CD4-positive, alpha-beta T cell treated with Interleukin-15 for 4 hours (primary cell): ENCODE measurements around the gene ZC3H4.
"Not testable (repeated sequence)": the region's sequence is repeated elsewhere in the genome, so short reads cannot be mapped to it uniquely, and the experiment has no call there.

Source experiments
- DNase-seq: peaks from one replicate; pipeline ENCODE4 v3.0.0-alpha.2; 2020; ENCODE audit warnings: low spot score

The ZC3H4 gene

DNA sequence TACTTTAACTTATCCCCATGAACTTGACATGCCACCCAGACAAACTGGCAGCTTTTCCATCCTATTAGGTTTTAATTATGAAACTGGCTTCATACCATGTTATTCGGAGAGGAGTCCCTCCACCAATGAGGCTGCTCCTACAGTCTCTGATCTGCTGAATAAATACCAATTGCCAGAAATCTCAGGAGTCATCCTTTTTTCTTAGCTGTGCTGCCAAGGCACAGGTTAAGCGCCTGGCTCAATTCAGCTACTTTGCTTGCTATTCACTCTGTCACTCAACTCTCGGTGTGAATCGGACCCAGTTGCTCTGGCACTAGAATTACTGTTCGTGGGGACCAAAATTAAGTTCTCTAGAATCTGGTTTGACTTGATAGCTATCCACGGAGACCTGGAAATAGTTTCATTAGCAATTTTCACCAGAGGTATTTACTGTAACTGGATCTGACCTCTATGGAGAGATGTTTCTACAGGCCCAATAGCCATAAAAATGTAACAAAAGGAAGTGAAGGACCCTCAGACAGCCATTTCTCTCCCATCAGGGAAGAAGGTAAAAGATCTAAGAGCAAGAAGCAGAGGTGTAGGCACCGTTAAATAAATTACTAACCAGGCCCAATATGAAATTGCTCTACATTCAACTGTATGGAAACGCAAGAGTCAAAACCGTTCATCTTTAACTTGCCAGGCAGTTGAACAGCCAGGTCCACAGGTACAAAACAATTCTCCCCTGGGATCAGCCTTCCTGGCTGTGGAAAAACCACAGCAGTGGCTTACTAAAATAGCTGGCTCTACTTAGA lies 5.4 kb downstream of the ZC3H4 start:
- no peak for DNase-seq

DNA sequence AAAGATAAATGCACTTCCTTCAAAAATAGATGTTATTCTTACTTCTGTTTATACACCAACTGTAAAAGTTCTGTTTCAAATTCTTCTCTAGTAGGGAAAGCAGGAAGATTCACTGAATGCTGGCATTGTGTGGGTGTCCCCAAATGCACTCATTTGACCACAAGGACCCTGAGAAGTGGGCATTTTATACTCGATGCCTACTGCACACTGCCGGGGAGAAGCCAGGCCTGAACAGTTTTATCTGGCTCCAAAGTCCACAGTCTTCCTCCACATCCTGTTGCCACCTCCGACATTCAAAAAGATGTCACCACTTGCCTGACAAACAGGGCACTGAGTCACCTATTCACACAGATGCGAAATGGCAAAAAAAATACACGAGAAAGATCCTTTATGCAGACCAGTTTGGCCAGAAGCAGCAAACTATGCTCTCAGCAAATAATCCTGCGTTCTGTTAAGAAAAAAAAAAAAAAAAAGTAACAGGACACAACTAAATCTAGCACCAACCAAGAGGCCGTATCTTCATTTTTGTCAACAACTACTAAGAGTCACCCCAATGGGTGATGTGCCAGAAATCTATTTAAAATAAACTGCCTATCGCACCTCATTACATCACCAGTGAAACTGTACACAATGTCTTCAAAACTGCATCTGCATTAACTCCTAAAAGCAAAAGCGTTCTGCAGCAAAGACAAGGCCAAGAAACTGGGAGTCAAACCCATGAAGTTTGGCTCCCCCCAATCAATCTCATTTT lies 6.2 kb downstream of the ZC3H4 start:
- DNase-seq: peak; percentile 67

DNA sequence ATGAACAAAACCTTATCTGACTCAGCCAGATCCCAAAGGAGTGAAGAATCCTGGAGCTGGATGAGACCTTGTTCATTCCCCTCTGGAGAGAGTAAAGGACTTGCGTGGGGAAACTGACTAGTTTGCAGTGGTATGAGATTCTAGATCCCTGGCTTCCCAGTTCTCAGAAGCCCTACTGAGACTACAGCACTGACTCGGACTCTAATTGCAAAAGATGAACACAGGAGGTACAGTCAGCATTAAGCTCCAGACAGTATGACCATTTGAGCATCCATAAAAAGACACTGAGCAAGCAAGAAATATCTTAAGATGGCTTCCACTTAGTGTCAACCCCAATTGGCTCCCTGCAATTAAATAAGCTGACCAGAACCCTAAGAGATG lies 6.8 kb downstream of the ZC3H4 start:
- no peak for DNase-seq

DNA sequence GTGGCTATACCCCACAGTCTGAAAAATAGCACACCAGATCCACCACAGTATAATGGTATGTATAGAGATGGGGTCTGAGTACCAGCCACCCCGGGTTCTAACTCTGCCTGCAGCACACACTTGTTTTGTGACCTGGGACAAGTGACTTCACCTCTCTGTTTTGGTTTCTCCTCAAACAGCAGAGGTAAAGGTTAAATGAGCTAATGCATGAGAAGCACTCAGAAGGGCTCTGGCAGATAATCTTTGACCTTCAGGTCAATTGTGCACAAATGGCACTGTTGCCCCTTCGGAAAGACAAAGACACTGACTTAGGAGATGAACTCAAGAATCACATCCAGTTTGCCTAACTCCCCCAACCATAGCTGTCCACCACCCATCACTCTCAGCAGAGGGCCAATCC lies 7.7 kb downstream of the ZC3H4 start:
- no peak for DNase-seq

DNA sequence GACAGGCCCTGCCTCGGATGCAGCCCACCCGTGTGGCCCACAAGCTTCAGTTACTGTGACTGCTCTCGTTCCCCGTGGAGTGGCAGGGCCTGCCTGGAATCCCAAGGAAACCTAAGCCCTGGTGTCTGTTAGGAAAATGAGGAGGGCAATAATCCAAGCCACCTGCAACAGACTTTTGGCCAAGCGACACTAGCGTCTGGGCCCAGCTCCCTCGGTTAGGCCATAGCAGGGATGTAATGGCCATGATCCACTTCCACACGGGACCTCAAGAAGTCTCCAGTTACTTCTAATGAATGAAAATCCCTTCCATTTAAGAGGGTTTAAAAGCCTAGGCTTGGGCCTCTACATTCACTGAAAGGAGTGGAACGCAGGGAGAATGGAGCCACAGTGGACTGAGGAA lies 8.9 kb downstream of the ZC3H4 start:
- DNase-seq: no peak

DNA sequence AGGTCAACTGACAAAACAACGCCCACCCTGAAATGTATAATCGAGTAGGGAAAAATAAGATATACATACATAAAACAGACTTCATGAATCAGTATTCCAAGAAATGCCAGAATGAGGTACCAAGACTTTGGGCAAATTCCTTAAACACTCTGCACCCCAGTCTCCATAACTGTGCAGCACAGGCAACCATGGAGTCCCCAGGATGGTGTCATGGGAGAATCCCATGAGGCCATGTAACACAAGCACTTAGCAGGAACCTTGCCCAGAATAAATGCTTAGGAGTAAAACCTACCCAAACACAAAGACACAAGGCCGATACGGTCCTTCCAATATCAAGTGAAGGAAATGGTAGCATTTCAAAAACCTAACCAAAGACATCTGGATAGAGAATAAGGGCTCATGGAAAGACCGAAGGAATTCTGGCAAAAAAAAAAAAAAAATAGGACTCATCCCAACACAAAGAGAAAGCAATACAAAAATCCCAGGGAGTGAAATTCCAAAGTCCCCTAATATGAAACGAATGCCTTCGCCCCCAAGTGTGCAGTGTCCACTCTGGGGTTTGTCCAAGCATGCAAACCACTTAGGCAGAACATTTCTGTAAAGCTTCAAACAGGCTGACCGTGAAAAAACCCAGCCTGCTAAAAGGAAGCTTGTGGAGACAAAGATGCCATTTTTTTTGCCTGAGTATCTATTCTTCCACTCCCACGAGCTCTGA lies 11.1 kb downstream of the ZC3H4 start:
- no peak for DNase-seq

DNA sequence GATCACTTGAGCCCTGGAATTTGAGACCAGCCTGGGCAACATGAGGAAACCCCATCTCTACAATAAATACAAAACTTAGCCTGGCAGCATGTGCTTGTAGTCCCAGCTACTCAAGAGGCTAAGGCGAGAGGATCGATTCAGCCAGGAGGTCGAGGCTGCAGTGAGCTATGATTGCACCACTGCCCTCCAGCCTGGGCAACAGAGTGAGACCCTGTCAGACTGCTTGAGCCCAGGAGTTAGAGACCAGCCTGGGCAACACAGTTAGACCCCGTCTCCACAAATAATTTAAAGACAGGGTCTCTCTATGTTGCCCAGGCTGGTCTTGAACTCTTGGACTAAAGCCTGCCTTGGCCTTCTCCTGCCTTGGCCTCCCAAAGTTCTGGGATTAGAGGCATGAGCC lies 12.5 kb downstream of the ZC3H4 start:
- not testable (repeated sequence) for DNase-seq

DNA sequence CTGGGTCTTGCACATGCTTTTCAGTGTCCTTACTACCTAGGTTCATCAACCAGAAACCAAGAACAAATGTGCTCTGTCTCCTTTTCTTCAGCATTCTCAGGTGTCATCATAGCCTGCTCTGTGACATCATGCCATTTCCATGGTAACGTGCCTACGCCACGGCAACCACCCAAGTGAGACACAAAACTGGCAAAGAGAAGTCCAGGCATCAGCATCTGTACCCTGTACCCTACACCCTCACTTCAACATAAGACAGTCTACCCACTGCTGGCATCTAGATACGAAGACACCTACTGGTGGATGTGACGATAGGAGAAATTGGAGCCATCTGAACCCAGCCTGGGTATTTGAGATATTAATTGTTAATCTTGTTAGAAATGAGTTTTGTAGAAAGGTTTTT lies 13.3 kb downstream of the ZC3H4 start:
- no peak for DNase-seq

DNA sequence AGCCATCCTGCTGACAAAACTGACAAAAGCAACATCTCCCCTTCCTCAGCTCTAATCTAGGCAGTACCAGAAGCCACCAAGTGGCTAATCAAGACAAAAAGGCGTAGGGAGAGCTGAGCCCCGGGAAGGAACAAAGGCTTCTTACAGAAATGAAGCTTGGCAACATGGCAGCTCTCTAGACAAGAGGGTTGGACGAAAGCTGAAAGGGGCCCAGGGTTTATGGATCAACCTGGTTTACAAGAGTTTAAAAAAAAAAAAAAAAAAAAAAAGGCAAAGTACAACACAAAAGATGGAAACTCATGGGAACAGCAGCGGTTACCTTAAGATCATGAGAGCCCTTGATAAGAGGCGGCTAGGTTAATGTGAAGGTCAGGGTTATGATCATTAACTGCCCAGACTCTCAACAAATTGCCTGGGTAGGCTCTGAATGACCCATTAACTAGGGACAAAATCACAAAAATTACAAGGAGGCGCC lies 14.0 kb downstream of the ZC3H4 start:
- no peak for DNase-seq

DNA sequence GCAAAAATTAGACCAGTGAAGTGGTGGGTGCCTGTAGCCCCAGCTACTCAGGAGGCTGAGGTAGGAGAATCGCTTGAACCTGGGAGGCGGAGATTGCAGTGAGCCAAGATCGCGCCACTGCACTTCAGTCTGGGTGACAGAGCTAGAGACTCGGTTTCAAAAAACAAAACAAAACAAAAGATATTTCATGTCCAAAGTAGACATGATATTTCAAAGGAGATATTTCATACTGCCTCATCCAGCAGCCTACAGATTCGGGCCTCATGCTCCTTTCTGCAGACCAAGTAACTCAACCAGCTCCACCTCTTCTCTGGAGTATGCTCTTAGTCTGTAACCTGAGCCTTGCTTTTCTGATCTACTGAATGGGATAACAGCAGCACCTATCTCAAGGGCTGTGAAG lies 15.0 kb downstream of the ZC3H4 start:
- no peak for DNase-seq

DNA sequence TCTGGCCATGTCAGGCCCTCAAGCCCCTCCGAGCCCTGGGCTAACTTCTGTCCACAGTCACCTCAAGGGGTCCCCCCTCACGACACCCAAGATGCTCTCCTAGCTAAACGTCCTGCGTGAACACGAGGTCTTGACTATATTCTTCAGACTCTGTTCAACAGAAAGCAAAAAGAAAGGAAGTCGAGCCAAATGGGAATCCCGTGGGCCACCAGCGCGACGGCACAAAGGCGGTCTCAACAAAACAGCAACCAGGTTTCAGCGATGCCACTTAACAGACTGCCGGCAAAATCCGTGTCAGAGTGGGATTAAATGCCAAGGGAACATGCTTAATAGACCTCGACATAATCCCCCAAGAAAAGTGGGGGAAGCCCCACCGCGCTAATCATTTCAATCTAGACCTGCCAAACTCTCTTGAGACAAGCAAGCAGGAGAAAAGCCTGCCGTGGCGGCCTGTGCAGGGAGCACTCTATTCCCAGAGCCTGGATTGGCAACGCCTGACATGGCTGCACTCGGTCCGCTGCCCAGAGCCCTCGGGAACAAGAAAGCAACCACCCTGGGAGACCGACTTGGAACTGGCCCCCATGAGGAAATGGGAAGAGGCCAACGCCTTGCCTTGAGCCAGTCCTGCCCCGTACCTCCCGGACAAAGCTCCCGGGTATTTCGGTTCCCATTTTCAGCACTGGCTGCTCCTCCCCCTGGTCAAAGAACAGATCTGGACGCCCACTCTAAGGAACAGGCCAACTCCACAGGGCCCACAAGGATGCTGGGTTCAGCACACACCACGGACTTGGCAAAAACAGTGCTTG lies 16.0 kb downstream of the ZC3H4 start:
- DNase-seq: no peak

DNA sequence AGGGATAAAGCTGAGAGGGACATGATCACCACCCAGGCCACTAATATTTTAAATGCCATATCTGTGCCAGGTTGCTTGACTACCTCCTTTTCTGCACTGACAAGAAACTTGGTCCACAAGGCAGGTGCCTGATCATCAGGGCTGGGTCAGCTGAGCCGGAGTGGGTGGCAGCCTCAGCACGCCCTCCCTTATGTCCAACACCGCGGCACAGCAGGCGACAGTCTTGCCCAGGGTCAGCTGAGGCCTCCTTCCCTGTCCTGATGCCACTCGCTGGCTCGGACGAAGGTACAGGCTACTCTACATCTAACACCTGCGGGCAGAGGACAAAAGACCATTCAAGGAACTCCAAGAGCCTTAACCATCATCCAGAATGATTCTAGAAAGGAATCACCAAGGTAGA lies 16.9 kb downstream of the ZC3H4 start:
- DNase-seq: no peak

DNA sequence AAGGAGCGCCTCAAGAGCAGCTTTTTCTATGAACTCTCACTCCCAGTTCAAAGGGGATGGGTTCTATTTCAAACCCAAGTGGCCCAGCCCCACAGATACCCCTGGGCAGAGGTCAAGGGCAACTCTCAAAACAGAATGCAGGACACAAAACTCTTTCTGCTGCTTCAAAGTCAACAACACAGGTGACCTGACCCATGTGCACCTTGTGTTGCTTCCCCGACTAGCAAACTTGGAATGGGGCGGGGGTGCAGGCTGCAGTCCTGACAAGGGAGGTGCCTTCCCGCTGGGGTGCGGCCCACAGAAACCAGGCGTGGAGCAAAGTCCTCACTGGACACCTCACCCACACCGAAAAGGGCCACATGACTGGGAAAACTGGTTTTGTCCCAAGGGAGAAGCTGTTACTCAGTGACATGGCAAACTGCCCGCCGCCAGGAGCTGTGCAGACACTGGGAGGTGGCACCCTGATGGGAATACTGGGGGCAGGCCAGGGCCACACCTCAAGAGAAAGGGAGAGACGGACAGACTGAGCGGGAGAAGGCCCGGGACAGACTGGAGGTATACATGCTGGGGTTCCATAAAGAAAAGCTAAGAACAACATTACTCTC lies 17.4 kb downstream of the ZC3H4 start:
- no peak for DNase-seq

DNA sequence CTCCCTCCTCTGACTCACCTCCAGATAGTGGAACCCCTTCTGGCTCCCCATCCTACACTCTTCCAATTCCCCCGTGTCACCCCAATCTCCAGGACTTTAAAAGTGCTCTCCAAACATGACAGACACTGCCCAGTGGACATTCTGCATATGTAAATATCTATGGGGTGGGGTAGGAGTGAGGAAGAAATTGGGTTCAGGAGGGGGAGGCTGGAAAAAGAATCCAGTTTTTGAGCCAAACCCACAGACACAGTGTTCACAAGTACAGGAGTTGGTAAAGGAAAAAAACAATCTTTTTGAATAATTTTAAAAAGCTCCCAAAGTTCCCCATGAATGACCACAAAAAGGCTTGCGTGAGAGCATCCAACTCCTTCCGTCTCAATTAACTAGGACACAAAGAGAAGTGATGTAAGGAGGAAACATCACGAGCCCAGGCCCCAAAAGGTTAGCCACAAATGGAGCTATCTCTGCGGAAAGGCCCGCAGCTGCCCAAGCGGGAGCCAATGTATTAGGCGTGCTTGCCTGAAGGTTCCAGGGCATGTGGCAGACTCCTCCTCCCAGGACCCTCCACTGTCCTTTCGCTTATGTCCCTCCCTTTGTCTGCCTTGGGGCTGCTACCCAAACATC lies 18.0 kb downstream of the ZC3H4 start:
- DNase-seq: no peak

DNA sequence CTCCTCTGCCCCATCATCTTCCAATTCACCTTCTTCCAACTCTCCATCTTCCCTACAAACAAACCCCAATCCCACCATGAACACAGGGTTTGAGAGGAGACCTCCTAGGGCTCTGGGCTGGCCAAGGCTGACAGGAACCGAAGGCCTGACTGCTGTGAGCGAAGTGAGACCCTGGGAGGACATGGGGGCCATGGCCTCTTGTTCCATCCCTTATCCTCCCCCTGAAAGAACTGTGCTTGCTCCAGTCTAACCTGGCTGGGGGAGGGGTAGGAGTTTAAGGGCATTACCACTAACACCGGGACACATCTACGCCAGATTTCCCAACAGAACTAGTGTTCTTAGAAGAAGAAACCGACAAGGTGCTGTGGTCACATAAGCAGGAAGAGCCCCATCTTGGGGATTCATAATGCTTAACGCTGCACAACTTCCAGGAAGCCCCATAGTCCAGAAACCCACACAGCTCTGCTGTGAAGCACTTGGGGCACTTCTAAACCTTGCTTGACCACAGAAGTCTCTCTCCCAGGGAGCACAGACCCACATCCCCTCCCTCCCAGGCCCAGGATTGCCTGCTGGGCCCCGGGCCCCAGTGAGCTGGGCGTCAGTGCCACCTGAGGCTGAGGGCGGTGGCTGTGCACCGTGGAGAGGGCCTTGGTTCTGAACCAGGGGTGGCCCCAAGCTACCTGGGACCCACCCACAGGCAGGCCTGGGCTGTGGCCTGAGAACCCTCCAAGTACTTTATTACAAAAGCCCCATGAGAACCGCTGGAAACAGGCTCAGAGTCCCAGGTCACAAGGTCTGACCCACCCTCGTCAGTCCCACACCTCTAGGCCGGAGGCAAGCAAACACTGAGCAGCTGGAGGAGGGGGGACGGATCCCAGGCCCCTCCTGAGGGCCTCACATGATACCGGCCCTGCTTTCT lies 18.8 kb downstream of the ZC3H4 start:
- DNase-seq: peak; percentile 58

DNA sequence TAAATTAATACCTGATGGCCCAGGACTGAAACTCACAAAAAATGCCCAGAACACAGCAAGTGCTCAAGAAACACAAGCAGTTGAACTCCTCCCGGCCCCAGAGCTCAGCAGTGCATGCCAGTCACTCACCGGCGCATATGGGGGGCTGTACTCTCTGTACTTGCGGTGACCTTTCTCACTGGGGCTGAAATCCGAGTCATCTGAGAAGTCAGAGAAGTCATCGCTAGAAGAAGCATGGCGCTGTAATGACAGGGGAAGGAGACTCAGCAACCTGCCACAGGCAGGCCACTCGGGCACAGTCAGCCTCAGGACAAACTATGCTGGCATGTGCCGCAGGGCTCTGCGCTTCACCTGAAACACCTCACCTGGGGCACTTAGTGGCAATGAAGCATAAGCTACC lies 19.7 kb downstream of the ZC3H4 start:
- peak; percentile 30 for DNase-seq

DNA sequence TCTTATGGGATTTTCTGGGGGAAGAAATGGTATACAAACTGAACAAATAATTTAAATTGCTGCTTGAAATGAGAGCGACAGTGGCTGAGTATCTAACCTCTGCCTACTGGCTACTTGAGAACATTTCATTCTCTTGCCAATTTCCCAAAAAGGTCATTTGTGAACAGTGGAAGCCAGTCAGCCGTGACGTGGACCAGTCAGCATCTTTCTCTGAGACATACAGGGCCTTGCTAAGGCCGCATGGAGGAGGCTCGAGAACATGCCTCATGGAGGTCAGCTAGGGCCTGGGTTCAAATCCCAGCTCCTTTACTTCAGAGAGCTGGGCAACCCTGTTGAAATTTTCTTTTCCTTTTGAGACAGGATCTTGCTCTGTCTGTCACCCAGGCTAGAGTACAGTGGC lies 20.3 kb downstream of the ZC3H4 start:
- DNase-seq: no peak

DNA sequence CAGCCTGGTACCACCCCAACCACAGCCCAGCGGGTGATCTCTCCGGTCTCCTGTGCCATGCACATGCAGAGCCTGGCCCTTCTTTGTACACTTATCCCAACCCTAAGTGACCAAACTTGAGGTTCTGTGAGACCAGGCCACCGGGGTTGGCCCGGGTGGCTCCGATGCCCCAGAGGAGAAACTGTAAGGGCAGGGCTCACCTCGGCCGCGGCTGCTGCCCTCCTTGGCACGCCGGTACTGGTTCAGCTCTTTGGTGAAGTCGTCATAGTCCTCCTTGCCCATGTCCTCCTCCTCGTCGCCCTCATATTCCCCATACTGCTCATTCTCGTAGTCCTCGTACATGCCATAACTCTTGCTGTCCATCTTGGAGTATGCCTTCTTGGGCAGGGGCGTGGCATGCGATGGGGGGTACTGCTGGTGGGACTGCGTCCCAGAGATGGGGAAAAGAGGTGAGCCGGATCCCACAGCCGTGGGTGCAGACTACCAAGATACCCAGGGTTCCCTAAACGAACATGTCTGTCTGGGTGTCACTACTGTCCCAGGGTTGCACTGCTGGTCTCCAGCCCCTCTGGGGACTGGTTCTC lies 23.7 kb downstream of the ZC3H4 start:
- DNase-seq: no peak

DNA sequence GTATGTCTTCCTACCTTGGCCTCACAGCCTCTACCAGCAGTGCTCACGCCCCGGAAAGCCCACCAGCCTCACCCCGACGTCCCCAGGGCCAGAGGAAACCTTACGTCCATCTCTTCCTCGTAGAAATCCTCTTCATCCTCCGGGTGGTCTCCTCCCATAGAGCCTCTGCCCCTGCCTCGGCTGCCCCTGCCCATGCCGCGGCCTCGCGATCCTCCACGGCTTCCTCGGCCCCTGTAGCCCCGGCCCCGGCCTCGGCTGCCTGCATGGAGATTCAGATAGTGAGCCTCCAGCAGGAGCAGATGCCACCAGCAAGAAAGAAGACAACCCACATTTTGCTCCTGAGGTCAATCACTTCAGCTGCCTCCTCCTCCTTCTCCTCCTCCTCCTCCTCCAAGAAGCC lies 27.3 kb downstream of the ZC3H4 start:
- no peak for DNase-seq
